ENCODE results near the gene IQSEC1. TPM values are rescaled to one million over a fixed set of nuclear protein-coding genes. Genes with fewer than 3 reads are reported as not detected.

The IQSEC1 gene
- total RNA-seq, 1 donor from 2014 or later = 31.3 TPM

DNA sequence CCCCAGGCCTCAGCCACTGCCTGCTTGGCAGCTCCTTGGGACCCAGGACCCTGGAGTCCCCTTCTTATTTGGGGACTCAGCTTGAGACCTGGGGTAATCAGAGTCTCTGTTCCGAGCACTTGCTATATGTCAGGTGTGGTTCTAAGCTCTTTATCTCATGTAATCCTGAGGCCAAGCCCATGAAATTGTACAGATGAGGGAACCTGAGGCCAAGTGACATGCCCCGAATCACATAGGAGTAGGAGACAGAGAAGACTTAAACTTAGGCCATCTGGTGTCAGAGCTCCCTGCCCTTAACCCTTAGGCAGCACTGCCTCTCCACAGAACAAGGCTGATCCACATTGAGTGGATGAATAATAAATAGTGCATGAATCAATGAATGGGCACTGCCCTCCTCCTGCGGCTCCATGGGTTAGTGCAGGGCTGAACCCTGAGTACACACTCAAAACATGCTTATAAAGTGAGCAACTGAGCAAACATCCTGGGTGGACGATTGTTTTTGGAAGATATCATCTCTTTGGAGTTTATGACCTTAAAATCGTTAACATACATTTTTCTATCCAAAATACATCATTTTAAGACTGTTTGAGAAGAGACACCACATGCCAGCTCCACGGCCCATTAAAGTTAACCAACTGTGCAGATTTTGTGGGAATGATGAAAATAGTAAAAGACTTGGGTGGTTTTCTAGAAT, 33.2 kb upstream of the IQSEC1 start:
- Mint-ChIP-seq H3K9me3 (no peaks in the 10 kb centered on the region), H3K4me3 (no peak overlapping the region), H3K27me3 (ENCODE audit: low read depth) (no peaks in the 10 kb centered on the region), H3K27ac (ENCODE audit: unreplicated experiment) (no peak overlapping the region), H3K36me3 (ENCODE audit: low read depth) (no peaks in the 10 kb centered on the region), H3K4me1 (peaks cover 6% of the 10 kb centered on the region)
- DNase-seq (ENCODE audit: low read depth, low spot score) = no peak
- TF ChIP-seq CTCF (conservative IDR thresholded peaks at IDR 0.05) = no peak

GRCh38 chr3:13105896-13106250, 32.6 kb upstream of the IQSEC1 start:
- Mint-ChIP-seq H3K27me3 (ENCODE audit: low read depth) (no peaks in the 10 kb centered on the region), H3K27ac (ENCODE audit: unreplicated experiment) (no peak overlapping the region), H3K4me3 (no peak overlapping the region), H3K36me3 (ENCODE audit: low read depth) (no peaks in the 10 kb centered on the region), H3K4me1 (peaks cover 11% of the 10 kb centered on the region), H3K9me3 (no peaks in the 10 kb centered on the region)
- no peak for TF ChIP-seq CTCF (conservative IDR thresholded peaks at IDR 0.05)
- DNase-seq (ENCODE audit: low read depth, low spot score) = no peak

- H3K9me3 Mint-ChIP-seq = no peaks in the 10 kb centered on the region
- peaks cover 12% of the 10 kb centered on the region for H3K4me1 Mint-ChIP-seq
Observed at GRCh38 chr3:13105181-13105895, 32.1 kb upstream of the IQSEC1 start.

GRCh38 chr3:13104511-13104910, 31.3 kb upstream of the IQSEC1 start:
- H3K4me1 Mint-ChIP-seq = peaks cover 13% of the 10 kb centered on the region
- H3K27ac Mint-ChIP-seq (ENCODE audit: unreplicated experiment) = no peak overlapping the region
- H3K36me3 Mint-ChIP-seq (ENCODE audit: low read depth) = no peaks in the 10 kb centered on the region
- TF ChIP-seq CTCF (conservative IDR thresholded peaks at IDR 0.05) = no peak
- H3K4me3 Mint-ChIP-seq = no peak overlapping the region
- DNase-seq (ENCODE audit: low read depth, low spot score) = no peak
- no peaks in the 10 kb centered on the region for H3K9me3 Mint-ChIP-seq
- H3K27me3 Mint-ChIP-seq (ENCODE audit: low read depth) = no peaks in the 10 kb centered on the region

More at GRCh38 chr3:13105181-13105895, 32.1 kb upstream of the IQSEC1 start:
- Mint-ChIP-seq H3K4me3 (no peak overlapping the region), H3K27me3 (ENCODE audit: low read depth) (no peaks in the 10 kb centered on the region), H3K27ac (ENCODE audit: unreplicated experiment) (no peak overlapping the region), H3K36me3 (ENCODE audit: low read depth) (no peaks in the 10 kb centered on the region)
- no peak for DNase-seq (ENCODE audit: low read depth, low spot score)
- TF ChIP-seq CTCF (conservative IDR thresholded peaks at IDR 0.05) = no peak

DNA sequence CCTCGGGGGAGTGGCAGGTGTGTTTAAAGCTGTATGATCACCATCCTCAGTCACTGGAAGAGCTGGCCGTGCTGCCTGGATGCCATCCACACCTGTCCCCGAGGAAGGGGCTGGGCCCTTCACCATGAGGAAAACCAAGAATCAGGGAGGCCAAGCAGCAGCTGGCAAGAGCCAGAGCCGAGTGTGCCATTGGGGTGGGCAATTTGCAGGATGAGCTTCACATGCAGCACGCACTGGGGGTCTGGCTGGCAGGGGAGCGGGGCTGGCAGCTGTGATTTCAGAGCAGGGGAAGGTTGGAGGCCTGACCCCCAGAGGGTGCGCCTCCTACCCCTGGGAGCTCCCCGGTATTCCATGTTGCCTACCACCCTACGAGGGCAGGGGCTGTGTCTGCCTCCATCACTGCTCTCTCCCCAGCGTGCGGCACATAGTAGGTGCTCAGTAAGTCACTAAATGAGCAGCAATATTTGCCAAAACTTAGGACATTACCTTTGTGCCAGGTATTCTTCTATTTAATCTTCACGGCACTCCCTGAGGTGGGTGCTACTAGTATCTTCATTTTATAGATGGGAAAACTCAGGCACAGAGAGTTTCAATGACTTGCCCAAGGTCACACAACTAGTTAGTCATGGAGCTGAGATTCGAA, 30.3 kb upstream of the IQSEC1 start:
- Mint-ChIP-seq H3K9me3 (no peaks in the 10 kb centered on the region), H3K4me3 (no peak overlapping the region), H3K4me1 (peaks cover 13% of the 10 kb centered on the region), H3K27ac (ENCODE audit: unreplicated experiment) (no peak overlapping the region), H3K36me3 (ENCODE audit: low read depth) (no peaks in the 10 kb centered on the region), H3K27me3 (ENCODE audit: low read depth) (no peaks in the 10 kb centered on the region)
- no peak for TF ChIP-seq CTCF (conservative IDR thresholded peaks at IDR 0.05)
- no peak for DNase-seq (ENCODE audit: low read depth, low spot score)
